HepG2 (cell line): ENCODE results near the gene ASAP2. TPM values are rescaled to one million over a fixed set of nuclear protein-coding genes. Genes with fewer than 3 reads are reported as not detected.

Experiments
- CHD2 ChIP-seq: IDR thresholded peaks from 2 replicates; pipeline ENCODE4 v1.6.1; 2011; ENCODE audit warnings: low read depth, low read length, improper control_type of control experiment
- CTCF ChIP-seq: sonication (generic); formaldehyde crosslinking; IDR thresholded peaks from 2 replicates; pipeline ENCODE4 v1.5.0; 2020; ENCODE audit warnings: mild to moderate bottlenecking, missing genetic modification reagents, moderate library complexity
- HES4 ChIP-seq: sonication (generic); formaldehyde crosslinking; IDR thresholded peaks from 2 replicates; pipeline ENCODE4 v1.9.0; 2021; ENCODE audit warnings: mild to moderate bottlenecking, missing genetic modification reagents, borderline replicate concordance
- KDM1A ChIP-seq: IDR thresholded peaks from 2 replicates; pipeline ENCODE4 v1.6.1; 2016; ENCODE audit warnings: missing compliant biosample characterization
- KMT2B ChIP-seq: IDR thresholded peaks from 2 replicates; pipeline ENCODE4 v1.6.1; 2016; ENCODE audit warnings: missing genetic modification reagents, missing compliant biosample characterization
- NBN ChIP-seq: fragments of 450-650 bp; conservative IDR thresholded peaks from 2 replicates; pipeline ENCODE4 v1.6.1; 2017
- NCOA5 ChIP-seq: sonication (generic); formaldehyde crosslinking; IDR thresholded peaks from 2 replicates; pipeline ENCODE4 v1.4.0; 2020; ENCODE audit warnings: missing genetic modification reagents
- ONECUT2 ChIP-seq: sonication (generic); formaldehyde crosslinking; IDR thresholded peaks from 2 replicates; pipeline ENCODE4 v1.4.0; 2020; ENCODE audit warnings: missing genetic modification reagents
- PTBP1 ChIP-seq: fragments of 200-400 bp; formaldehyde crosslinking; IDR thresholded peaks from 2 replicates; pipeline ENCODE4 v1.6.1; 2018; ENCODE audit warnings: low read length, low read depth; ENCODE audit not compliant: poor library complexity, severe bottlenecking
- THAP7 ChIP-seq: sonication (generic); formaldehyde crosslinking; IDR thresholded peaks from 2 replicates; pipeline ENCODE4 v1.8.1; 2023; ENCODE audit warnings: mild to moderate bottlenecking, missing genetic modification reagents
- YEATS4 ChIP-seq: sonication (generic); formaldehyde crosslinking; IDR thresholded peaks from 2 replicates; pipeline ENCODE4 v1.4.0; 2020; ENCODE audit warnings: missing genetic modification reagents, borderline replicate concordance
- ZNF180 ChIP-seq: sonication (generic); formaldehyde crosslinking; IDR thresholded peaks from 2 replicates; pipeline ENCODE4 v1.4.0; 2020; ENCODE audit warnings: low read depth, missing genetic modification reagents, borderline replicate concordance
- ZNF776 ChIP-seq: sonication (generic); formaldehyde crosslinking; IDR thresholded peaks from 2 replicates; pipeline ENCODE4 v1.4.0; 2020; ENCODE audit warnings: mild to moderate bottlenecking, missing genetic modification reagents
- ZNF883 ChIP-seq: sonication (generic); formaldehyde crosslinking; IDR thresholded peaks from 2 replicates; pipeline ENCODE4 v1.5.1; 2020; ENCODE audit warnings: mild to moderate bottlenecking, missing genetic modification reagents; ENCODE audit errors: not compliant biosample characterization
- ZSCAN25 ChIP-seq: sonication (generic); formaldehyde crosslinking; IDR thresholded peaks from 2 replicates; pipeline ENCODE4 v1.8.0; 2022; ENCODE audit warnings: mild to moderate bottlenecking, missing genetic modification reagents
- polyA plus RNA-seq, 8 experiments: library from polyadenylated mRNA; depleted of rRNA in 3 of 8; stranded (reverse) in 7 of 8; unstranded in 1 of 8; fragments of >200 nt; fragmentation: Illumina TruSeq in 4 of 8; extraction: Trizol in 4 of 8; gene quantifications; 2 replicates each; pipeline versions ENCODE4 v1.2.1 to v1.2.3, GENCODE V29; 2011 to 2016; ENCODE audit warnings: low read depth in 4 of 8, missing spikeins in 1 of 8, mixed read lengths in 1 of 8; ENCODE audit not compliant: insufficient read depth in 1 of 8
- total RNA-seq, 5 experiments: library from RNA; depleted of rRNA; stranded (reverse); fragments of >200 nt; fragmentation: Illumina TruSeq; extraction: Trizol; gene quantifications; 2 replicates each; pipeline ENCODE4 v1.2.3, GENCODE V29; 2016; ENCODE audit warnings: low read depth in 1 of 5
- TF ChIP-seq, protein P1 (sequence below): sonication (generic); formaldehyde crosslinking; IDR thresholded peaks from 2 replicates; pipeline ENCODE4 v1.8.1; 2023; ENCODE audit warnings: mild to moderate bottlenecking, inconsistent platforms, moderate library complexity, missing genetic modification reagents, borderline replicate concordance
- TF ChIP-seq, protein P2 (sequence below): sonication (generic); formaldehyde crosslinking; IDR thresholded peaks from 2 replicates; pipeline ENCODE4 v1.5.1; 2020; ENCODE audit warnings: mild to moderate bottlenecking, missing genetic modification reagents
- TF ChIP-seq, protein P3 (sequence below): sonication (generic); formaldehyde crosslinking; IDR thresholded peaks from 2 replicates; pipeline ENCODE4 v1.4.0; 2020; ENCODE audit warnings: mild to moderate bottlenecking, missing genetic modification reagents
- TF ChIP-seq, protein P4 (sequence below): sonication (generic); formaldehyde crosslinking; IDR thresholded peaks from 2 replicates; pipeline ENCODE4 v1.4.0; 2020; ENCODE audit warnings: missing genetic modification reagents, borderline replicate concordance

Gene ASAP2
- total and polyA plus RNA-seq, 2 of the 13 experiments (the other 11 are each of a cell fraction or from before 2014, with no cell fraction given) = 7.3 to 22.3 TPM

DNA sequence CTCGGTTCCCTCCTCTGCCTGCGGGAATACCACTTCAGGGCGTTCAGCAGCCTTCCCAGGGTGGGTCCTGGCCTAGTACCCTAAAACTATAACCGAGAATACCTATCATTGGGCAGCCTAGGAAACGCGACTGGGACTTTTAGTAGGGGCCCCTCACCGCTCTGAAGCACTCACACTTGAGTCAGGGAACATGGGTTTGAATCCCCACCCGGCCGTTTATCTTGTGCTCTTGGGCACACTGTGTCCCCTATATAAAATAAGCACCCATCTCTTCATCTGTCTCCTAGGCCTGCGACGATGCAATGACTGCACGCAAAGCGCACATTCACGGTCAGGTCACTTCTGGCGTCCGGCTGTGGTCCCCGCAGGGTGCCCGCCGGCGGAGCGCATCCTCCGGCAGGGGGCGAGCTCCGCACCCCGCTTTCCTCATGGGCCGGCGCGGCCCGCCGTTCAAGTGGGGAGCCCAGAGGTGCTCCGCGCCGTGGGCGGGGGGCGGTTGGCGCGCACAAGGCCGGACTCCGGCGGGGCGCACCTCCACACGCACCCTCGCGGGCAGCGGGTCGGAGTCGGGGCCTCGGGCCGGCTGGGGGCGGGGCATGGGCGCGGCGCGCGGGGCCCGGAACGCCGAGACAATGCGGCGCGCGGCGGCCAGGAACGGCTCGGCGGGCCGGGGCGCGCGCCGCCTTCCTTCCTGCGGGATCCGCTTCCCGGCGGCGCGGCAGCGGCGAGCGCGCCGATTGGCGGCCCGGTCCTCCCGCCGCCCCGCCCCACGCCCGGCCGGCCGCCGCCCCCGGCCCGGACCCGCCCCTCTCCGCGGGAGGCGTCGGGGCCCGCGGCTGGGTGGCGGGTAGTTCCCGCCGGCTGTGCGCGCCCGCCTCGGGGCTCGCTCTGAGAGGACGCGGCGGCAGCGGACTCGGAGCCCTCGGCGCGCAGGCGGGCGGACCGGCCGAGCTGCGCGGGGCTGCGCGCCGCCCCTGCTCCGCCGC, at the start of gene ASAP2 (continued):
- TF ChIP-seq PTBP1 (peak; percentile 43), ONECUT2 (CRISPR knock-in tag) (no peak), CHD2 (peak; percentile 16; the same call in 1 of the 2 replicates), ZNF883 (no peak), THAP7 (no peak), HES4 (CRISPR knock-in tag) (no peak), ZNF776 (no peak; the same call in 1 of the 2 replicates), KMT2B (CRISPR knock-in tag) (0 out of 2 replicates have a peak, but pooled peaks have one; percentile 41), NCOA5 (CRISPR knock-in tag) (no peak), ZSCAN25 (no peak), YEATS4 (peak; percentile 28; the same call in 1 of the 2 replicates), KDM1A (CRISPR knock-in tag) (no peak), NBN (no peak), ZNF180 (CRISPR knock-in tag) (no peak), CTCF (peak; percentile 89)
- TF ChIP-seq, protein P1, sequence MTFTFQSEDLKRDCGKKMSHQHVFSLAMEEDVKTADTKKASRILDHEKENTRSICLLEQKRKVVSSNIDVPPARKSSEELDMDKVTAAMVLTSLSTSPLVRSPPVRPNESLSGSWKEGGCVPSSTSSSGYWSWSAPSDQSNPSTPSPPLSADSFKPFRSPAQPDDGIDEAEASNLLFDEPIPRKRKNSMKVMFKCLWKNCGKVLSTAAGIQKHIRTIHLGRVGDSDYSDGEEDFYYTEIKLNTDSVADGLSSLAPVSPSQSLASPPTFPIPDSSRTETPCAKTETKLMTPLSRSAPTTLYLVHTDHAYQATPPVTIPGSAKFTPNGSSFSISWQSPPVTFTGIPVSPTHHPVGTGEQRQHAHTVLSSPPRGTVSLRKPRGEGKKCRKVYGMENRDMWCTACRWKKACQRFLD (CRISPR knock-in tag) = no peak
- TF ChIP-seq, protein P2, sequence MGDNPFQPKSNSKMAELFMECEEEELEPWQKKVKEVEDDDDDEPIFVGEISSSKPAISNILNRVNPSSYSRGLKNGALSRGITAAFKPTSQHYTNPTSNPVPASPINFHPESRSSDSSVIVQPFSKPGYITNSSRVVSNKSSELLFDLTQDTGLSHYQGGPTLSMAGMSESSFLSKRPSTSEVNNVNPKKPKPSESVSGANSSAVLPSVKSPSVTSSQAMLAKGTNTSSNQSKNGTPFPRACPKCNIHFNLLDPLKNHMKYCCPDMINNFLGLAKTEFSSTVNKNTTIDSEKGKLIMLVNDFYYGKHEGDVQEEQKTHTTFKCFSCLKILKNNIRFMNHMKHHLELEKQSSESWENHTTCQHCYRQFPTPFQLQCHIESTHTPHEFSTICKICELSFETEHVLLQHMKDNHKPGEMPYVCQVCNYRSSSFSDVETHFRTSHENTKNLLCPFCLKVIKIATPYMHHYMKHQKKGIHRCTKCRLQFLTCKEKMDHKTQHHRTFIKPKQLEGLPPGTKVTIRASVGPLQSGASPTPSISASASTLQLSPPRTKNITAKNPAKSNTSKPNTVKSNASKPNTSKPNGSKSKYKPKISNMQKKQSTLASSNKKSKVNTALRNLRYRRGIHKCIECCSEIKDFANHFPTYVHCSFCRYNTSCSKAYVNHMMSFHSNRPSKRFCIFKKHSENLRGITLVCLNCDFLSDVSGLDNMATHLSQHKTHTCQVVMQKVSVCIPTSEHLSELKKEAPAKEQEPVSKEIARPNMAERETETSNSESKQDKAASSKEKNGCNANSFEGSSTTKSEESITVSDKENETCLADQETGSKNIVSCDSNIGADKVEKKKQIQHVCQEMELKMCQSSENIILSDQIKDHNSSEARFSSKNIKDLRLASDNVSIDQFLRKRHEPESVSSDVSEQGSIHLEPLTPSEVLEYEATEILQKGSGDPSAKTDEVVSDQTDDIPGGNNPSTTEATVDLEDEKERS (CRISPR knock-in tag) = no peak
- TF ChIP-seq, protein P3, sequence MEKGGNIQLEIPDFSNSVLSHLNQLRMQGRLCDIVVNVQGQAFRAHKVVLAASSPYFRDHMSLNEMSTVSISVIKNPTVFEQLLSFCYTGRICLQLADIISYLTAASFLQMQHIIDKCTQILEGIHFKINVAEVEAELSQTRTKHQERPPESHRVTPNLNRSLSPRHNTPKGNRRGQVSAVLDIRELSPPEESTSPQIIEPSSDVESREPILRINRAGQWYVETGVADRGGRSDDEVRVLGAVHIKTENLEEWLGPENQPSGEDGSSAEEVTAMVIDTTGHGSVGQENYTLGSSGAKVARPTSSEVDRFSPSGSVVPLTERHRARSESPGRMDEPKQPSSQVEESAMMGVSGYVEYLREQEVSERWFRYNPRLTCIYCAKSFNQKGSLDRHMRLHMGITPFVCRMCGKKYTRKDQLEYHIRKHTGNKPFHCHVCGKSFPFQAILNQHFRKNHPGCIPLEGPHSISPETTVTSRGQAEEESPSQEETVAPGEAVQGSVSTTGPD (CRISPR knock-in tag) = no peak
- TF ChIP-seq, protein P4, sequence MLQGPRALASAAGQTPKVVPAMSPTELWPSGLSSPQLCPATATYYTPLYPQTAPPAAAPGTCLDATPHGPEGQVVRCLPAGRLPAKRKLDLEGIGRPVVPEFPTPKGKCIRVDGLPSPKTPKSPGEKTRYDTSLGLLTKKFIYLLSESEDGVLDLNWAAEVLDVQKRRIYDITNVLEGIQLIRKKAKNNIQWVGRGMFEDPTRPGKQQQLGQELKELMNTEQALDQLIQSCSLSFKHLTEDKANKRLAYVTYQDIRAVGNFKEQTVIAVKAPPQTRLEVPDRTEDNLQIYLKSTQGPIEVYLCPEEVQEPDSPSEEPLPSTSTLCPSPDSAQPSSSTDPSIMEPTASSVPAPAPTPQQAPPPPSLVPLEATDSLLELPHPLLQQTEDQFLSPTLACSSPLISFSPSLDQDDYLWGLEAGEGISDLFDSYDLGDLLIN (CRISPR knock-in tag) = no peak
